K562 (cell line): Measurements from ENCODE around the gene ALK. TPM values are rescaled to one million over a fixed set of nuclear protein-coding genes. Genes with fewer than 3 reads are reported as not detected.

Experiments
- ATAC-seq: fragments of 200-7000 bp; cut with Tn5 transposase; 3 replicates; pipeline ENCODE4 v1.9.1; 2020; ENCODE audit warnings: moderate library complexity
- BruUV-seq: library from RNA; stranded (reverse); fragments of 400-500 nt; replicated peaks from 2 replicates; lab custom pipeline; 2021; lab: Mats Ljungman, UMichigan
- CTCF ChIA-PET: fragments of 300-600 bp; formaldehyde crosslinking; extraction: SDS; loops from one replicate; lab custom pipeline; 2021; ENCODE audit warnings: low intra/inter-chr PET ratio; lab: Yijun Ruan, JAX
- POLR2A ChIA-PET: fragments of 300-600, 350-650 bp; sonication (Branson Sonifier 250); formaldehyde crosslinking; extraction: SDS; loops from one replicate; lab custom pipeline; 2021; ENCODE audit warnings: antibody characterized with exemption, inconsistent platforms; lab: Yijun Ruan, JAX
- DNase-seq, 4 experiments: peaks; one replicate each; pipeline versions ENCODE4 v3.0.0 to v3.0.0-alpha.2; 2011 to 2018; ENCODE audit warnings: low spot score in 3 of 4, mixed read lengths in 3 of 4; ENCODE audit errors: extremely low read depth in 1 of 4
- FAIRE-seq: peaks from 2 replicates; lab custom pipeline; 2011; peaks lifted over from hg19 to GRCh38; lab: Jason Lieb, UNC
- H2AFZ ChIP-seq: 2 replicates; pipeline ENCODE4 v1.6.0; 2011; ENCODE audit warnings: low read depth, low read length, control low read depth, inconsistent platforms
- H3K27ac ChIP-seq: fragments of 200-600 bp; 3 replicates; pipeline ENCODE4 v1.8.0; 2011; ENCODE audit warnings: low read depth, mild to moderate bottlenecking, control low read depth, inconsistent platforms, low read length, moderate library complexity, mixed read lengths; ENCODE audit errors: extremely low read depth
- H3K27me3 ChIP-seq, 2 experiments: fragments of 300-600 bp in 1 of 2; 2 replicates in 1 of 2; 3 replicates in 1 of 2; pipeline versions ENCODE4 v1.6.0 to v1.8.0; 2011; ENCODE audit warnings: inconsistent platforms in 2 of 2, low read length in 2 of 2, mild to moderate bottlenecking in 1 of 2, mixed read lengths in 1 of 2, moderate library complexity in 1 of 2; ENCODE audit not compliant: control insufficient read depth in 2 of 2, insufficient read depth in 2 of 2
- H3K36me3 ChIP-seq: fragments of 300-600 bp; 3 replicates; pipeline ENCODE4 v1.8.0; 2011; ENCODE audit warnings: mild to moderate bottlenecking, low read length, inconsistent platforms; ENCODE audit not compliant: control insufficient read depth, insufficient read depth
- H3K4me1 ChIP-seq, 2 experiments: fragments of 200-600 bp in 1 of 2; replicated peaks in 1 of 2; 2 replicates in 1 of 2; 3 replicates in 1 of 2; pipeline versions ENCODE4 v1.5.1 to v1.8.0; 2011; ENCODE audit warnings: inconsistent platforms in 2 of 2, low read length in 2 of 2, mild to moderate bottlenecking in 1 of 2, mixed read lengths in 1 of 2, moderate library complexity in 1 of 2; ENCODE audit not compliant: control insufficient read depth in 2 of 2, insufficient read depth in 2 of 2
- H3K4me2 ChIP-seq: 2 replicates; pipeline ENCODE4 v1.6.1; 2011; ENCODE audit warnings: low read length, control low read depth, inconsistent platforms, mixed read lengths; ENCODE audit not compliant: insufficient read depth
- H3K4me3 ChIP-seq: fragments of 200-600 bp; sonication (generic), shearing (Covaris generic); 2 replicates; pipeline ENCODE4 v1.5.1; 2016; ENCODE audit warnings: control low read depth, inconsistent platforms
- H3K79me2 ChIP-seq: fragments of 200-600 bp; 3 replicates; pipeline ENCODE4 v1.8.0; 2011; ENCODE audit warnings: low read length, inconsistent platforms; ENCODE audit not compliant: control insufficient read depth, insufficient read depth
- H3K9ac ChIP-seq, 2 experiments: 2 replicates each; pipeline versions ENCODE4 v1.6.0 to v1.6.1; 2011; ENCODE audit warnings: low read depth in 2 of 2, low read length in 2 of 2, control low read depth in 1 of 2, inconsistent platforms in 1 of 2, mild to moderate bottlenecking in 1 of 2, mixed read lengths in 1 of 2; ENCODE audit not compliant: insufficient read depth in 1 of 2
- H3K9me1 ChIP-seq: one replicate; pipeline ENCODE4 v1.6.0; 2011; ENCODE audit warnings: inconsistent platforms, mild to moderate bottlenecking, low read length, moderate library complexity; ENCODE audit not compliant: control insufficient read depth, insufficient read depth
- H3K9me3 ChIP-seq: replicated peaks from 2 replicates; pipeline ENCODE4 v1.5.1; 2011; ENCODE audit warnings: low read depth, low read length, inconsistent platforms; ENCODE audit not compliant: control insufficient read depth, insufficient read depth
- H4K20me1 ChIP-seq: replicated peaks from 2 replicates; pipeline ENCODE4 v1.6.1; 2011; ENCODE audit warnings: low read length, inconsistent platforms, mixed read lengths; ENCODE audit not compliant: control insufficient read depth, insufficient read depth
- HSF4 ChIP-seq: fragments of 250-450 bp; sonication (Bioruptor Pico); IDR thresholded peaks from 2 replicates; pipeline ENCODE4 v2.1.2; 2022; ENCODE audit warnings: mild to moderate bottlenecking, moderate library complexity, borderline replicate concordance
- MCM3 ChIP-seq: fragments of 450-650 bp; IDR thresholded peaks from 2 replicates; pipeline ENCODE4 v1.6.1; 2016
- PCBP1 ChIP-seq: fragments of 200-400 bp; formaldehyde crosslinking; IDR thresholded peaks from 2 replicates; pipeline ENCODE4 v1.6.1; 2018; ENCODE audit warnings: mild to moderate bottlenecking, low read depth, low read length; ENCODE audit not compliant: poor library complexity, severe bottlenecking
- RAD21 ChIP-seq, 2 experiments: fragments of 250-450 bp in 1 of 2; fragments of 450-650 bp in 1 of 2; sonication (Bioruptor Pico) in 1 of 2; formaldehyde crosslinking in 1 of 2; IDR thresholded peaks in 1 of 2; conservative IDR thresholded peaks in 1 of 2; 2 replicates each; pipeline versions ENCODE4 v1.4.0 to v1.8.0; 2020 to 2022; ENCODE audit warnings: mild to moderate bottlenecking in 2 of 2, moderate library complexity in 1 of 2
- RBM34 ChIP-seq: fragments of 200-400 bp; formaldehyde crosslinking; IDR thresholded peaks from 2 replicates; pipeline ENCODE4 v1.6.1; 2018; ENCODE audit warnings: low read length, borderline replicate concordance; ENCODE audit not compliant: insufficient read depth
- SMC3 ChIP-seq: conservative IDR thresholded peaks from 2 replicates; pipeline ENCODE4 v1.6.1; 2011; ENCODE audit warnings: low read depth, low read length, improper control_type of control experiment; ENCODE audit not compliant: insufficient read depth
- U2AF2 ChIP-seq: fragments of 200-400 bp; formaldehyde crosslinking; optimal IDR thresholded peaks from 2 replicates; pipeline ENCODE3; 2017; ENCODE audit warnings: low read depth, mild to moderate bottlenecking, low read length
- XRCC3 ChIP-seq: fragments of 450-650 bp; IDR thresholded peaks from 2 replicates; pipeline ENCODE4 v1.6.1; 2017; ENCODE audit warnings: mild to moderate bottlenecking, moderate library complexity
- ZNF311 ChIP-seq: fragments of 250-450 bp; sonication (Bioruptor Pico); IDR thresholded peaks from 2 replicates; pipeline ENCODE4 v1.4.0; 2020; ENCODE audit warnings: mild to moderate bottlenecking, moderate library complexity
- ZNF830 ChIP-seq: fragments of 250-450 bp; sonication (Bioruptor Pico); IDR thresholded peaks from 2 replicates; pipeline ENCODE4 v1.5.0; 2021; ENCODE audit warnings: mild to moderate bottlenecking
- WGBS: fragments of 100-300 bp; shearing (Covaris generic); methylation state at CpG from one replicate; pipeline ENCODE4 v1.1.6; 2016; ENCODE audit warnings: low coverage, mixed read lengths; ENCODE audit not compliant: insufficient coverage; ENCODE audit errors: missing lambda C conversion rate; 5-methylcytosine and 5-hydroxymethylcytosine counted together
- in situ Hi-C: fragments of 300-500 bp; cut with MboI; formaldehyde crosslinking; loops from 4 replicates; pipeline ENCODE4 v1.15.0; 2018; ENCODE audit warnings: inconsistent platforms, mixed read lengths
- intact Hi-C: fragments of 100-400 bp; cut with micrococcal nuclease; formaldehyde crosslinking; loops from 2 replicates; pipeline ENCODE4 v1.14.2; 2022
- polyA plus RNA-seq, 8 experiments: library from polyadenylated mRNA; depleted of rRNA in 4 of 8; stranded (reverse) in 5 of 8; unstranded in 3 of 8; fragments of >200 nt; fragmentation: Nextera tagmentation in 2 of 8; fragmentation: Illumina TruSeq in 1 of 8; extraction: Ambion mirVana in 2 of 8; extraction: Trizol in 1 of 8; gene quantifications; 2 replicates each; pipeline versions ENCODE4 v1.2.1 to v1.2.3, GENCODE V29; 2011 to 2014; ENCODE audit warnings: inconsistent platforms in 1 of 8, missing spikeins in 1 of 8
- total RNA-seq, 7 experiments: library from RNA; depleted of rRNA in 6 of 7; stranded (reverse); fragments of >200 nt in 6 of 7; fragmentation: Illumina TruSeq in 2 of 7; extraction: Trizol in 2 of 7; gene quantifications; 2 replicates each; pipeline versions ENCODE4 v1.2.1 to v1.2.3, GENCODE V29; 2011 to 2021; ENCODE audit warnings: low replicate concordance in 1 of 7
- TF ChIP-seq, protein P1 (sequence below): sonication (generic); formaldehyde crosslinking; IDR thresholded peaks from 2 replicates; pipeline ENCODE4 v1.4.0; 2020; ENCODE audit warnings: mild to moderate bottlenecking, missing genetic modification reagents

Gene ALK
- total and polyA plus RNA-seq, 9 of the 15 experiments (the other 6 are each of a cell fraction or from before 2014, with no cell fraction given) = not detected

- TF ChIP-seq, protein P1, sequence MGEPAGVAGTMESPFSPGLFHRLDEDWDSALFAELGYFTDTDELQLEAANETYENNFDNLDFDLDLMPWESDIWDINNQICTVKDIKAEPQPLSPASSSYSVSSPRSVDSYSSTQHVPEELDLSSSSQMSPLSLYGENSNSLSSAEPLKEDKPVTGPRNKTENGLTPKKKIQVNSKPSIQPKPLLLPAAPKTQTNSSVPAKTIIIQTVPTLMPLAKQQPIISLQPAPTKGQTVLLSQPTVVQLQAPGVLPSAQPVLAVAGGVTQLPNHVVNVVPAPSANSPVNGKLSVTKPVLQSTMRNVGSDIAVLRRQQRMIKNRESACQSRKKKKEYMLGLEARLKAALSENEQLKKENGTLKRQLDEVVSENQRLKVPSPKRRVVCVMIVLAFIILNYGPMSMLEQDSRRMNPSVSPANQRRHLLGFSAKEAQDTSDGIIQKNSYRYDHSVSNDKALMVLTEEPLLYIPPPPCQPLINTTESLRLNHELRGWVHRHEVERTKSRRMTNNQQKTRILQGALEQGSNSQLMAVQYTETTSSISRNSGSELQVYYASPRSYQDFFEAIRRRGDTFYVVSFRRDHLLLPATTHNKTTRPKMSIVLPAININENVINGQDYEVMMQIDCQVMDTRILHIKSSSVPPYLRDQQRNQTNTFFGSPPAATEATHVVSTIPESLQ (CRISPR knock-in tag) = no peak
- TF ChIP-seq HSF4 (CRISPR knock-in tag) = no peak
- no peak for TF ChIP-seq ZNF311 (CRISPR knock-in tag)
- TF ChIP-seq PCBP1 = no peak
- no peak for TF ChIP-seq MCM3
Observed at GRCh38 chr2:29216609-29216909, 704.8 kb downstream of the ALK start (continued).

DNA sequence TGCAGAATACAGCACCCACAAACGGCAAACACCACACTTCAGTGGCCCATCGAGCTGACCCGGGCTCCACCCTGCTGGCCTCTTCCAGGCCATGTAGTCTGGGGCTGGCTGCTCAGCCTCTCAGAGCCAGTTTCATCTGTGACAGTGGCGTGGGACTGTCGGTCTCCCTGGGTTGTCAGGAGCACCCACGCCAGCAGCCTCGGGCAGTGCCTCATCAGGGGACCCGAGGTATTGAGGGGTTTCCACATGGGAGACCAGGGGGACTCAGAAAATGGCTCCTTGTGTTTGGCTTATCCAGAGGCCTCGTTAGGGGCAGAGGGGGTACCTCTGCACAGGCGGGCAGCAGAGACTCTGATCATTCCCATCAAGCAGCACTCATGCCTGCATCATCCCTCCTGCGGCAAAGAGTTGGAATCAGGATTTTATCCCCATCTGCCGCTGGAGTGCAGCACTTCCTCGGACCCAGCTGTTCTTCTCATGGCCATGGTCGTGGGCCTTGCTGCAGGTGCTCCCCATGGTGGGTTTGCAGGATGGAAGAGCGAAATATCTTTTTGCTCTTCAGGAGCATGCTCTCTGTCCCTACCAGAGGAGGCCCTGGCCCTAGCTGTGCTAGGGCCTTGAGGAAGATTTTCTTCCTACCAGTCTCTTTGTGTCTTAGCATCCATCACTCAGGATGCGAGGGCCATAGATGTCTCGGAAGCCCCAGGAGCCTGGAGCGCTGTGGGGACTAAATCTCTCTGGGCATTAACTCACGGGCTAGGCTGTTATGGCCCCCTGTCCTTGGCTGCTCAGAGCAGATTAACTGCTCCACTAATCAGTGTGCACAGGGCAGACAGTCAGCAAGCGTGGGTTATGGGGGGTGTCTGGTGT, 705.4 kb downstream of the ALK start:
- no peak overlapping the region for H3K27ac ChIP-seq
- CTCF ChIA-PET = no interaction called here
- no peaks in the 10 kb centered on the region for H3K9me1 ChIP-seq
- H4K20me1 ChIP-seq = peaks cover 2% of the 10 kb centered on the region
- no peak for DNase-seq
- in situ Hi-C loops = no loop called here
- intact Hi-C loops = no loop called here
- WGBS = 2% methylated on average over 20 of the region's 20 CpGs
- ATAC-seq = no peak
- H3K9ac ChIP-seq = no peak overlapping the region
- no peaks in the 10 kb centered on the region for H3K79me2 ChIP-seq
- H3K4me3 ChIP-seq = no peak overlapping the region
- no peaks in the 10 kb centered on the region for H3K4me1 ChIP-seq
- POLR2A ChIA-PET = no interaction called here
- peaks cover 0 to 42% of the 10 kb centered on the region in 2 experiments; a peak in 2 of 5 replicates for H3K27me3 ChIP-seq
- H3K4me2 ChIP-seq = no peak overlapping the region
- no peak for TF ChIP-seq PCBP1
- TF ChIP-seq RBM34 = no peak
- no peak for TF ChIP-seq HSF4 (CRISPR knock-in tag)
- no peak for TF ChIP-seq U2AF2
- TF ChIP-seq RAD21 (CRISPR knock-in tag; conservative IDR thresholded peaks at IDR 0.05 in 1 of 2, IDR thresholded peaks at IDR 0.05 in 1 of 2) = no peak
- no peak for TF ChIP-seq SMC3
- no peak for TF ChIP-seq XRCC3
- no peak for TF ChIP-seq ZNF830
- no peak overlapping the region for H2AFZ ChIP-seq
- no TSS peak for BruUV-seq
- H3K36me3 ChIP-seq = no peaks in the 10 kb centered on the region
- FAIRE-seq = no peak
- H3K9me3 ChIP-seq = no peaks in the 10 kb centered on the region
